T-helper 2 cell treated with Interferon-gamma antibody and Interleukin-4, amounts not matched to agents 5 μg/mL and 100 μg/mL, for 36 hours (primary cell): ENCODE results near the gene LDB3.

Source experiments
- DNase-seq: peaks from one replicate; pipeline ENCODE4 v3.0.0; 2021; ENCODE audit warnings: low spot score
- H3K27ac Mint-ChIP-seq: one replicate; pipeline ENCODE4 v1.8.0; 2021; ENCODE audit warnings: mild to moderate bottlenecking, mixed read lengths
- H3K27me3 Mint-ChIP-seq: one replicate; pipeline ENCODE4 v1.8.0; 2021; ENCODE audit warnings: low read depth, mixed read lengths
- H3K36me3 Mint-ChIP-seq: one replicate; pipeline ENCODE4 v1.8.0; 2021; ENCODE audit warnings: low read depth, mixed read lengths
- H3K4me1 Mint-ChIP-seq: one replicate; pipeline ENCODE4 v1.8.0; 2021; ENCODE audit warnings: low read depth, mixed read lengths
- H3K4me3 Mint-ChIP-seq: one replicate; pipeline ENCODE4 v1.8.0; 2022; ENCODE audit warnings: mild to moderate bottlenecking, moderate library complexity, mixed read lengths
- H3K9me3 Mint-ChIP-seq: one replicate; pipeline ENCODE4 v1.8.0; 2021; ENCODE audit warnings: mixed read lengths

The LDB3 gene

GRCh38 chr10:86646933-86647332 lies 21.4 kb upstream of the LDB3 start:
- H3K36me3 Mint-ChIP-seq = no peaks in the 10 kb centered on the region
- H3K27me3 Mint-ChIP-seq = peaks cover 1% of the 10 kb centered on the region
- peaks cover 14% of the 10 kb centered on the region for H3K4me1 Mint-ChIP-seq
- H3K4me3 Mint-ChIP-seq = no peak overlapping the region
- DNase-seq = no peak
- H3K9me3 Mint-ChIP-seq = peaks cover 2% of the 10 kb centered on the region
- H3K27ac Mint-ChIP-seq = no peak overlapping the region

GRCh38 chr10:86647773-86648703 lies 20.3 kb upstream of the LDB3 start:
- Mint-ChIP-seq H3K36me3 (no peaks in the 10 kb centered on the region), H3K27ac (no peak overlapping the region), H3K4me3 (no peak overlapping the region), H3K9me3 (no peaks in the 10 kb centered on the region), H3K4me1 (peaks cover 11% of the 10 kb centered on the region), H3K27me3 (no peaks in the 10 kb centered on the region)
- no peak for DNase-seq

- no peaks in the 10 kb centered on the region for H3K36me3 Mint-ChIP-seq
- no peak for DNase-seq
- H3K27me3 Mint-ChIP-seq = no peaks in the 10 kb centered on the region
- H3K27ac Mint-ChIP-seq = no peak overlapping the region
- no peak overlapping the region for H3K4me3 Mint-ChIP-seq
- no peaks in the 10 kb centered on the region for H3K9me3 Mint-ChIP-seq
- H3K4me1 Mint-ChIP-seq = peaks cover 3% of the 10 kb centered on the region
Measured at GRCh38 chr10:86648704-86649427, 19.4 kb upstream of the LDB3 start.

GRCh38 chr10:86649471-86650150 lies 18.7 kb upstream of the LDB3 start:
- H3K27me3 Mint-ChIP-seq = no peaks in the 10 kb centered on the region
- H3K36me3 Mint-ChIP-seq = no peaks in the 10 kb centered on the region
- DNase-seq = no peak
- H3K9me3 Mint-ChIP-seq = no peaks in the 10 kb centered on the region
- H3K4me1 Mint-ChIP-seq = no peaks in the 10 kb centered on the region
- no peak overlapping the region for H3K27ac Mint-ChIP-seq
- H3K4me3 Mint-ChIP-seq = no peak overlapping the region

- no peak for DNase-seq
- Mint-ChIP-seq H3K27me3 (no peaks in the 10 kb centered on the region), H3K4me1 (no peaks in the 10 kb centered on the region), H3K27ac (no peak overlapping the region), H3K9me3 (no peaks in the 10 kb centered on the region), H3K36me3 (no peaks in the 10 kb centered on the region), H3K4me3 (no peak overlapping the region)
Measured at GRCh38 chr10:86650151-86650550, 18.2 kb upstream of the LDB3 start.

- no peaks in the 10 kb centered on the region for H3K36me3 Mint-ChIP-seq
- no peaks in the 10 kb centered on the region for H3K9me3 Mint-ChIP-seq
- H3K27me3 Mint-ChIP-seq = no peaks in the 10 kb centered on the region
- no peak for DNase-seq
- no peak overlapping the region for H3K27ac Mint-ChIP-seq
- H3K4me3 Mint-ChIP-seq = no peak overlapping the region
- H3K4me1 Mint-ChIP-seq = no peaks in the 10 kb centered on the region
Measured at GRCh38 chr10:86651021-86651471, 17.3 kb upstream of the LDB3 start.

GRCh38 chr10:86651631-86652331 lies 16.5 kb upstream of the LDB3 start:
- Mint-ChIP-seq H3K4me1 (no peaks in the 10 kb centered on the region), H3K27ac (no peak overlapping the region), H3K9me3 (no peaks in the 10 kb centered on the region), H3K4me3 (no peak overlapping the region), H3K27me3 (no peaks in the 10 kb centered on the region), H3K36me3 (no peaks in the 10 kb centered on the region)
- DNase-seq = no peak

GRCh38 chr10:86652361-86653202 lies 15.7 kb upstream of the LDB3 start:
- no peak for DNase-seq
- Mint-ChIP-seq H3K9me3 (no peaks in the 10 kb centered on the region), H3K27ac (no peak overlapping the region), H3K4me3 (no peak overlapping the region), H3K4me1 (no peaks in the 10 kb centered on the region), H3K36me3 (no peaks in the 10 kb centered on the region), H3K27me3 (no peaks in the 10 kb centered on the region)

GRCh38 chr10:86653379-86653778 lies 14.9 kb upstream of the LDB3 start:
- Mint-ChIP-seq H3K36me3 (no peaks in the 10 kb centered on the region), H3K9me3 (no peaks in the 10 kb centered on the region), H3K27me3 (no peaks in the 10 kb centered on the region), H3K27ac (no peak overlapping the region), H3K4me3 (no peak overlapping the region), H3K4me1 (no peaks in the 10 kb centered on the region)
- DNase-seq = no peak

- Mint-ChIP-seq H3K4me1 (no peaks in the 10 kb centered on the region), H3K4me3 (no peak overlapping the region)
- DNase-seq = no peak
Measured at GRCh38 chr10:86653987-86654386, 14.3 kb upstream of the LDB3 start.

GRCh38 chr10:86654411-86655172 lies 13.7 kb upstream of the LDB3 start, which contains the start of gene OPN4:
TSS of gene OPN4 (plus strand) at chr10:86654547. CDS start at chr10:86654784, 237 bp downstream.
- Mint-ChIP-seq H3K27me3 (no peaks in the 10 kb centered on the region), H3K27ac (no peak within 1 kb of the TSS), H3K36me3 (no peaks in the 10 kb centered on the region), H3K4me3 (no peak within 1 kb of the TSS), H3K9me3 (no peaks in the 10 kb centered on the region), H3K4me1 (no peaks in the 10 kb centered on the region)
- DNase-seq = no peak

More at GRCh38 chr10:86653987-86654386, 14.3 kb upstream of the LDB3 start:
- Mint-ChIP-seq H3K36me3 (no peaks in the 10 kb centered on the region), H3K9me3 (no peaks in the 10 kb centered on the region), H3K27me3 (no peaks in the 10 kb centered on the region), H3K27ac (no peak overlapping the region)

GRCh38 chr10:86655173-86655540 lies 13.2 kb upstream of the LDB3 start:
- no peak overlapping the region for H3K27ac Mint-ChIP-seq
- no peaks in the 10 kb centered on the region for H3K36me3 Mint-ChIP-seq
- H3K27me3 Mint-ChIP-seq = no peaks in the 10 kb centered on the region
- no peaks in the 10 kb centered on the region for H3K4me1 Mint-ChIP-seq
- DNase-seq = no peak
- no peaks in the 10 kb centered on the region for H3K9me3 Mint-ChIP-seq
- no peak overlapping the region for H3K4me3 Mint-ChIP-seq
